Left forelimb (tissue), 1 donor: ENCODE measurements around the gene TUBB.
A peak's percentile ranks its signal among the peaks of the same experiment; 100 is the strongest.
"Not testable (repeated sequence)": the region's sequence is repeated elsewhere in the genome, so short reads cannot be mapped to it uniquely, and the experiment has no call there.

Experiments used
- DNase-seq: peaks from one replicate; pipeline ENCODE4 v3.0.0-alpha.2; 2018; ENCODE audit warnings: low spot score

TUBB gene

GRCh38 chr6:30717845-30718720, 2.1 kb upstream of the TUBB start:
- not testable (repeated sequence) for DNase-seq

- no peak for DNase-seq
Measured at GRCh38 chr6:30719356-30719755, 796 bp upstream of the TUBB start.

- DNase-seq: peak; percentile 87
Measured at GRCh38 chr6:30720738-30721197, 616 bp downstream of the TUBB start.

- DNase-seq: peak; percentile 94
Measured at GRCh38 chr6:30721198-30722024, 1.3 kb downstream of the TUBB start.

GRCh38 chr6:30722025-30722279, 1.8 kb downstream of the TUBB start:
- not testable (repeated sequence) for DNase-seq

GRCh38 chr6:30722280-30723112, 2.3 kb downstream of the TUBB start:
- peak; percentile 91 for DNase-seq

- not testable (repeated sequence) for DNase-seq
Measured at GRCh38 chr6:30723159-30723842, 3.1 kb downstream of the TUBB start.

- DNase-seq: not testable (repeated sequence)
Measured at GRCh38 chr6:30723843-30724741, 3.9 kb downstream of the TUBB start.

- DNase-seq: no peak
Measured at GRCh38 chr6:30724906-30725667, 4.9 kb downstream of the TUBB start.

- no peak for DNase-seq
Measured at GRCh38 chr6:30725713-30726505, 5.8 kb downstream of the TUBB start.

GRCh38 chr6:30726506-30727413, 6.6 kb downstream of the TUBB start:
- DNase-seq: no peak

- DNase-seq: no peak
Measured at GRCh38 chr6:30727920-30728553, 7.9 kb downstream of the TUBB start.

GRCh38 chr6:30730601-30731435, 10.7 kb downstream of the TUBB start:
- DNase-seq: peak; percentile 77

GRCh38 chr6:30732237-30732943, 12.2 kb downstream of the TUBB start:
- no peak for DNase-seq

GRCh38 chr6:30735668-30736314, 15.6 kb downstream of the TUBB start:
- no peak for DNase-seq
